GM13976 (cell line): ENCODE results near the gene TCFL5.

Source experiments
- DNase-seq: peaks from one replicate; pipeline ENCODE4 v3.0.0; 2012; ENCODE audit warnings: low spot score
- in situ Hi-C: fragments of 300-500 bp; cut with MboI; formaldehyde crosslinking; loops from one replicate; pipeline ENCODE4 v1.12.0; 2022; ENCODE audit warnings: low sequenced_read_pairs, mixed read lengths, inconsistent platforms; ENCODE audit not compliant: unreplicated experiment
- TF ChIP-seq, protein P1 (sequence below): IDR thresholded peaks from 2 replicates; pipeline ENCODE4 v1.5.1; 2012; ENCODE audit warnings: borderline replicate concordance, mild to moderate bottlenecking; ENCODE audit not compliant: insufficient read depth; ENCODE audit errors: extremely low read depth, missing control alignments, control extremely low read depth

Gene TCFL5

DNA sequence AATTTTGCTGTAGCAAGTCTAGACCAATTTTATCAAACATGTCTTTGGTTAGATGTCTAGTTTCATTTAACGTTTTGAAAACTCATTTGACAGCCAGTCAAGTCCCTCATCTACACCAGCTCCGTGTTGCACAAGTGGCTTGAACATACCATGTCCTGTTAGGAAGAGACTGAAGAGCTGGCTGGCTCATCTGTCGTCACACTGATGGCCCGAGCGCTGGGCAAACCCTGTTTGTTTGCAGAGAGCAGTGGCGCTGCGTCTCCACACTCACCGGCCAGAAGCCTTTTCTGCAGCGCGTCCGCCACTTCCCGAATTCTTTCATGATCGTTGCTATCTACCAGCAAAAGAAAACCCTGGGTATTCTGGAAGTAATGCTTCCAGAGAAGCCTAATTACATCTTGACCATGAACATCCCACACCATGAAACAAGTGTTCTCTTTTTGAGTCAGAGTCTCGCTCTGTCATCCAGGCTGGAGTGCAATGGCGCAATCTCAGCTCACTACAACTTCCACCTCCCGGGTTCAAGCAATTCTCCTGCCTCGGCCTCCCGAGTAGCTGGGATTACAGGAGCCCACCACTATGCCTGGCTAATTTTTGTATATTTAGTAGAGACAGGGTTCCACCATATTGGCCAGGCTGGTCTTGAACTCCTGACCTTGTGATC, 10.7 kb upstream of the TCFL5 start:
- DNase-seq: no peak
- in situ Hi-C loops: no loop called here
- TF ChIP-seq, protein P1, sequence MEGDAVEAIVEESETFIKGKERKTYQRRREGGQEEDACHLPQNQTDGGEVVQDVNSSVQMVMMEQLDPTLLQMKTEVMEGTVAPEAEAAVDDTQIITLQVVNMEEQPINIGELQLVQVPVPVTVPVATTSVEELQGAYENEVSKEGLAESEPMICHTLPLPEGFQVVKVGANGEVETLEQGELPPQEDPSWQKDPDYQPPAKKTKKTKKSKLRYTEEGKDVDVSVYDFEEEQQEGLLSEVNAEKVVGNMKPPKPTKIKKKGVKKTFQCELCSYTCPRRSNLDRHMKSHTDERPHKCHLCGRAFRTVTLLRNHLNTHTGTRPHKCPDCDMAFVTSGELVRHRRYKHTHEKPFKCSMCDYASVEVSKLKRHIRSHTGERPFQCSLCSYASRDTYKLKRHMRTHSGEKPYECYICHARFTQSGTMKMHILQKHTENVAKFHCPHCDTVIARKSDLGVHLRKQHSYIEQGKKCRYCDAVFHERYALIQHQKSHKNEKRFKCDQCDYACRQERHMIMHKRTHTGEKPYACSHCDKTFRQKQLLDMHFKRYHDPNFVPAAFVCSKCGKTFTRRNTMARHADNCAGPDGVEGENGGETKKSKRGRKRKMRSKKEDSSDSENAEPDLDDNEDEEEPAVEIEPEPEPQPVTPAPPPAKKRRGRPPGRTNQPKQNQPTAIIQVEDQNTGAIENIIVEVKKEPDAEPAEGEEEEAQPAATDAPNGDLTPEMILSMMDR: no peak

DNA sequence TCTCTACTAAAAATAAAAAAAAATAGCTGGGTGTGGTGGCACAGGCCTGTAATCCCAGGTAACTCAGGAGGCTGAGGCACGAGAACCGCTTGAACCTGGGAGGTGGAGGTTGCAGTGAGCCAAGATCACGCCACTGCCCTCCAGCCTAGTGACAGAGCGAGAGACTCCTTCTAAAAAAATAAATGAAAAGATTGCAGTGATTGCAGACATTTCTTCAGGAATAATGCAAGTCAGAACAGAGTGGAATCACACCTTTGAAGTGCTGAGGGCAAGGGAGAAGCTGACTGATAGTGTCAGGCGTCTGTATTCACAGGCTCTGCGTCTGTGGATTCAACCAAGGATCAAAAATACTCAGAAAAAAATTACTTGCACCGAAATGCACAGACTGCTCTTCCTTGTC, 2.6 kb upstream of the TCFL5 start:
- in situ Hi-C loops: no loop called here
- TF ChIP-seq, protein P1: no peak

DNA sequence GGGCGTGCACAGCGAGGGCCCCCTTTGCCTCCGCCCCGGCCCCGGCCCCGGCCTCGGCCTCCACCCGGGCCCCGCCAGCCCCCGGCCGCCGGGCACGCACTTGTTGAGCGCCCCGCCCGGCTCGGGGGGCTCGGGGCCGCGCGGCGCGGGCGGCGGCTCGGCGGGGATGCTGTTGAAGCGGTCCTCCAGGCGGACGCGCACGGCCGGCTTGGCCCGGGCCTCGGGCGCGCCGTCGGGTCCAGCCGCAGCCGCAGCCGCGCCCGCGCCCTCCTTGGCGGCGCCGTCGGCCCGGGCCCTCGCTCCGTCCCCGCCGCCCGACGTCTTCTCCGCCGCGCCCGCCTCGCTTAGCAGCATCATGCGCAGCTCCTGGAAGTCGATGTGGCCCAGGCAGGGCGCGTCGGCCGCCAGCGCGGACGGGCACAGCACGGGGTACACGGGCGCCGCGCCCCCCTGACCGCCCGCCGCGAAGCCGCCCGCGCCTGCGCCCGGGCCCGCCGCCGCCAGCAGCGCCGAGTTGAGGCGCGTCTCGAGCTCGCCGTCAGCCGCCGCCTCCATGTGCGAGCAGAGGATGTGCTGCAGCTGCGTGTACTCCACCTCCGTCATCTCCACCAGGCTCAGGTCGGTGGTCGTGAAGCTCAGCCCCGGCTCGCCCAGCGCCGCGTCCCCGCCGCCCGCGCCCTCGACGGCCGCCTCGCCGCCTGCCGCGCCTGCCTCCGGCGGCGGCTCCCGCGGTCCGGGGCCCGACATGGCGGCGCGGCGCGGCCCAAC, 514 bp downstream of the TCFL5 start:
- in situ Hi-C loops: no loop called here
- TF ChIP-seq, protein P1: no peak
- no peak for DNase-seq

More for the DNA sequence above, 2.6 kb upstream of the TCFL5 start:
- DNase-seq: no peak

- in situ Hi-C loops: no loop called here
Observed at GRCh38 chr20:62860391-62860923, 1.2 kb downstream of the TCFL5 start.

GRCh38 chr20:62859721-62860120, 1.9 kb downstream of the TCFL5 start:
- DNase-seq: no peak
- in situ Hi-C loops: no loop called here
- TF ChIP-seq, protein P1: no peak

More at GRCh38 chr20:62860391-62860923, 1.2 kb downstream of the TCFL5 start:
- no peak for DNase-seq
- TF ChIP-seq, protein P1: no peak

DNA sequence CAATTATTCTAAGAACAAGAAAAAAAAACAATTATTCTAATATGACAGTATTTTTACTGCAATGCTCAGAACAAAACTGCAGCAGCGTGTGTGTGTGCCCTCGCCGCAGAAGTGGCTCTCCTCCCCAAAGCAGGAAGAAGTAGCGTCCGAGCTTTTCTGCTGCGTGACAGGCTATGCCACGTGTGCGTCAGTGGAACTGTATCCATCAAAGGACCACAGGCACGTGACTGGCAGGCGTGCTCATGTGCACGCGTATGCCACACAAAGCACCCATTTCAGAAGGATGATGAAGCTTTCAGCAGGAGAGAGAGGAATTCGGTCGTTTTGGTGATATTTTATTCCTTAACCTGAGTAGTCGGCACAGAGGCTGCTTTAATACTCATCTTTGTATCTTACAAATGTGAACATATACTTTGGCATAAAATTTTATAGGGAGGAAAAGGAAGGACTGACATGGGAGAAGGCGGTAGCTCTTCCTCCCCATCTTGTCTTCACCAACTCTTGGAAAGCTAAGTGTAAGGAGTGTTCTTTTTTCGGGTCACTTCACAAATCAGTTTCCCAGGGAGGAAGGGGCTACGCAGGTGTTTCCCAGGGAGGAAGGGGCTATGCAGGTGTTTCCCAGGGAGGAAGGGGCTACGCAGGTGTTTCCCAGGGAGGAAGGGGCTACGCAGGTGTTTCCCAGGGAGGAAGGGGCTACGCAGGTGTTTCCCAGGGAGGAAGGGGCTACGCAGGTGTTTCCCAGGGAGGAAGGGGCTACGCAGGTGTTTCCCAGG, 3.4 kb downstream of the TCFL5 start:
- in situ Hi-C loops: no loop called here
- no peak for DNase-seq
- TF ChIP-seq, protein P1: no peak
